ENCODE data around the gene DHRS12.

GRCh38 chr13:51834581-51835171 is 30.7 kb upstream of the DHRS12 start:
- TF ChIP-seq CTCF (conservative IDR thresholded peaks at IDR 0.05; ENCODE audit: low read depth, low read length) (no peak), EZH2 (IDR thresholded peaks at IDR 0.05; ENCODE audit: low read length, unreplicated experiment) (no peak), EZH2phosphoT487 (IDR thresholded peaks at IDR 0.05; ENCODE audit: borderline replicate concordance, low read length) (no peak)
